ENCODE data around the gene RABL3. TPM values are rescaled to one million over a fixed set of nuclear protein-coding genes. Genes with fewer than 3 reads are reported as not detected.
A peak's percentile ranks its signal among the peaks of the same experiment; 100 is the strongest.
"Not testable (repeated sequence)": the region's sequence is repeated elsewhere in the genome, so short reads cannot be mapped to it uniquely, and the experiment has no call there.

The RABL3 gene
- total RNA-seq, 1 donor from 2014 or later = 12.6 TPM

DNA sequence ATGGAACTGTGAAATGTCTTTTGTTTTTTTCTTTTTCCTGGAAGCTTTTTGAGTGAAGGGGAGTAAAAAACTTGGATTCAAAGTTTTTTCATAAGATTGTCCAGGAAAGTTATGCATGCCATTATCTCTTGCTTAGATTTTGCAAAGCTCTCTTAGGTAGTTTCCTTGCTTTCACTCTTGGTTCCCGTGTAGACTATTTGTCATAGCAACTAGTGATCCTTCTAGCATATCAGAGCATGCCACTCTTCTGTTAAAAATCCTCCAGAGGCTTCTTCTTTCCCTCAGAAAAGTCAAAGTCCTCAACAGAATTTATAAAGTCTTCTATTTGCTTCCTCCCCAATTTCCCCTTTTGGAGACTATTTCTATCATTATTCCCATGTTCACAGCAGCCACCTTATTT, 21.3 kb upstream of the RABL3 start:
- Mint-ChIP-seq H3K9me3 (ENCODE audit: unreplicated experiment) (peaks cover 2% of the 10 kb centered on the region), H3K27ac (ENCODE audit: unreplicated experiment) (no peak overlapping the region), H3K4me3 (ENCODE audit: unreplicated experiment) (peak overlapping the region; percentile 62), H3K27me3 (ENCODE audit: unreplicated experiment) (no peaks in the 10 kb centered on the region), H3K4me1 (ENCODE audit: low read depth, unreplicated experiment) (peaks cover 37% of the 10 kb centered on the region), H3K36me3 (ENCODE audit: unreplicated experiment) (peaks cover 5% of the 10 kb centered on the region)
- TF ChIP-seq, protein P1, sequence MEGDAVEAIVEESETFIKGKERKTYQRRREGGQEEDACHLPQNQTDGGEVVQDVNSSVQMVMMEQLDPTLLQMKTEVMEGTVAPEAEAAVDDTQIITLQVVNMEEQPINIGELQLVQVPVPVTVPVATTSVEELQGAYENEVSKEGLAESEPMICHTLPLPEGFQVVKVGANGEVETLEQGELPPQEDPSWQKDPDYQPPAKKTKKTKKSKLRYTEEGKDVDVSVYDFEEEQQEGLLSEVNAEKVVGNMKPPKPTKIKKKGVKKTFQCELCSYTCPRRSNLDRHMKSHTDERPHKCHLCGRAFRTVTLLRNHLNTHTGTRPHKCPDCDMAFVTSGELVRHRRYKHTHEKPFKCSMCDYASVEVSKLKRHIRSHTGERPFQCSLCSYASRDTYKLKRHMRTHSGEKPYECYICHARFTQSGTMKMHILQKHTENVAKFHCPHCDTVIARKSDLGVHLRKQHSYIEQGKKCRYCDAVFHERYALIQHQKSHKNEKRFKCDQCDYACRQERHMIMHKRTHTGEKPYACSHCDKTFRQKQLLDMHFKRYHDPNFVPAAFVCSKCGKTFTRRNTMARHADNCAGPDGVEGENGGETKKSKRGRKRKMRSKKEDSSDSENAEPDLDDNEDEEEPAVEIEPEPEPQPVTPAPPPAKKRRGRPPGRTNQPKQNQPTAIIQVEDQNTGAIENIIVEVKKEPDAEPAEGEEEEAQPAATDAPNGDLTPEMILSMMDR (IDR thresholded peaks at IDR 0.05; ENCODE audit: partially characterized antibody, unreplicated experiment) = no peak
- no peak for DNase-seq

DNA sequence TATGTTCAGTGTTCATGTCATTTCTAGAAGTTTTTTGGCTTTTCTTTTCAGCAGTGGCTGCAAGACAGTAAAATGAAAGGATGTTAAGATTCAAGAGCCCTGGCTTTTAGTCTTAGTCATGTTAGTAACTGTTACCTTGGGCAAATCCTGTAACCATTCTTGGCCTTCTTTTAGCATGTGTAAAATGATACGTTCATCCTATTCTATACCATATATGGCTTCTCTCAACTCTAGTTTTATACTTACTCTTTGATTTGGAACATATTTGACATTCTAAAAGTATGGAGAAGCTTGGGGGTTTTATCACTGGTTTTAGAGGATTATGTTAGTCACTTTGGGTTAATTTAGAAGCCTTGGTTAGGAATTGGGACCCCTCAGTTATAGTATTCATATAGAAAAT, 20.3 kb upstream of the RABL3 start:
- Mint-ChIP-seq H3K4me3 (ENCODE audit: unreplicated experiment) (no peak overlapping the region), H3K36me3 (ENCODE audit: unreplicated experiment) (peaks cover 9% of the 10 kb centered on the region), H3K27me3 (ENCODE audit: unreplicated experiment) (no peaks in the 10 kb centered on the region), H3K27ac (ENCODE audit: unreplicated experiment) (no peak overlapping the region), H3K9me3 (ENCODE audit: unreplicated experiment) (peaks cover 2% of the 10 kb centered on the region), H3K4me1 (ENCODE audit: low read depth, unreplicated experiment) (peaks cover 34% of the 10 kb centered on the region)
- TF ChIP-seq, protein P1 (IDR thresholded peaks at IDR 0.05; ENCODE audit: partially characterized antibody, unreplicated experiment) = no peak
- no peak for DNase-seq

DNA sequence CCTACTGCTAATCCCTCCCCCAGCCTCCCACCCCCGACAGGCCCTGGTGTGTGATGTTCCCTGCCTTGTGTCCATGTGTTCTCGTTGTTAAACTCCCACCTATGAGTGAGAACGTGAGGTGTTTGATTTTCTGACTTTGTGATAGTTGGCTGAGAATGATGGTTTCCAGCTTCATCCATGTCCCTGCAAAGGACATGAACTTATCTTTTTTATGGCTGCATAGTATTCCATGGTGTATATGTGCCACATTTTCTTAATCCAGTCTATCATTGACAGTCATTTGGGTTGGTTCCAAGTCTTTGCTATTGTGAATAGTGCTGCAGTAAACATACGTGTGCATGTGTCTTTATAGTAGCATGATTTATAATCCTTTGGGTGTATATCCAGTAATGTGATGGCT, 16.2 kb upstream of the RABL3 start:
- H3K4me3 Mint-ChIP-seq (ENCODE audit: unreplicated experiment) = not testable (repeated sequence)
- H3K36me3 Mint-ChIP-seq (ENCODE audit: unreplicated experiment) = peaks cover 13% of the 10 kb centered on the region

DNA sequence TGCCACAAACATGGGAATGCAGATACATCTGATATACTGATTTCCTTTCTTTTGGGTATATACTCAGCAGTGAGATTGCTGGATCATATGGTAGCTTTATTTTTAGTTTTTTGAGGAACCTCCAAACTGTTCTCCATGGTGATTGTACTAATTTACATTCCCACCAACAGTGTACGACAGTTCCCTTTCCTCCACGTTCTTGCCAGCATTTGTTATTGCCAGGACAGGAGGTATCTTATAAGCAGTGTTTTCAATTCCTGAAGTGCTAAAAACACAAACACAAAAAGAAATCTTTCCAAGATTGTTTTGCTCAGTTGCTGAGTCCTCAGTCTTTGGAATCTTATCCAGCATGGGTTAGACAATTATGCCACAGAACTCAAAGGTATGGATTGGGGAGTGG, 13.7 kb upstream of the RABL3 start:
- TF ChIP-seq, protein P1 (IDR thresholded peaks at IDR 0.05; ENCODE audit: partially characterized antibody, unreplicated experiment) = no peak
- H3K27ac Mint-ChIP-seq (ENCODE audit: unreplicated experiment) = no peak overlapping the region
- DNase-seq = no peak
- peaks cover 13% of the 10 kb centered on the region for H3K36me3 Mint-ChIP-seq (ENCODE audit: unreplicated experiment)
- H3K4me3 Mint-ChIP-seq (ENCODE audit: unreplicated experiment) = no peak overlapping the region
- no peaks in the 10 kb centered on the region for H3K9me3 Mint-ChIP-seq (ENCODE audit: unreplicated experiment)
- peaks cover 1% of the 10 kb centered on the region for H3K27me3 Mint-ChIP-seq (ENCODE audit: unreplicated experiment)
- H3K4me1 Mint-ChIP-seq (ENCODE audit: low read depth, unreplicated experiment) = no peaks in the 10 kb centered on the region

More for the DNA sequence above, 16.2 kb upstream of the RABL3 start:
- H3K9me3 Mint-ChIP-seq (ENCODE audit: unreplicated experiment); H3K27ac Mint-ChIP-seq (ENCODE audit: unreplicated experiment); H3K4me1 Mint-ChIP-seq (ENCODE audit: low read depth, unreplicated experiment); H3K27me3 Mint-ChIP-seq (ENCODE audit: unreplicated experiment); DNase-seq: not testable (repeated sequence)

DNA sequence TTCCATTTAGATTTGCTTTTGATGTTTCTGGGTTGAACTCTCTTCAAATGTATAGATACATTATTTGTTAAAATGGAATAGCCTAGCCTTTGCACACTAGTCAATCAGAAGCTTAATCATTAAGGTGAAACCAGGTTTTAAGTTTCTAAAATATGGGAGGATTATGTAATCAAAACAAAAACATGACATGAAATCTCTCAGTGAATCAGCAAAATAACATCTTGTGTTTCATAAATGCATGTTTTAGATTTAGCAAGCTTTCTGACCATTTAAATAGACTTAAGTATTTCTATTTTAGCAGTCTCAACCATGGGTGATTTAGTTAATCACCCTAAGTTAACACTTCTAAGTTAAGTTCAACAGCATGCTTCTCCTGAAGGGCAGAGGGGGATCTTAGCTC, 11.5 kb upstream of the RABL3 start:
- peaks cover 10% of the 10 kb centered on the region for H3K36me3 Mint-ChIP-seq (ENCODE audit: unreplicated experiment)
- TF ChIP-seq, protein P1 (IDR thresholded peaks at IDR 0.05; ENCODE audit: partially characterized antibody, unreplicated experiment) = no peak
- no peaks in the 10 kb centered on the region for H3K4me1 Mint-ChIP-seq (ENCODE audit: low read depth, unreplicated experiment)
- H3K27ac Mint-ChIP-seq (ENCODE audit: unreplicated experiment) = no peak overlapping the region
- no peaks in the 10 kb centered on the region for H3K9me3 Mint-ChIP-seq (ENCODE audit: unreplicated experiment)
- H3K4me3 Mint-ChIP-seq (ENCODE audit: unreplicated experiment) = no peak overlapping the region
- peaks cover 1% of the 10 kb centered on the region for H3K27me3 Mint-ChIP-seq (ENCODE audit: unreplicated experiment)
- DNase-seq = no peak

DNA sequence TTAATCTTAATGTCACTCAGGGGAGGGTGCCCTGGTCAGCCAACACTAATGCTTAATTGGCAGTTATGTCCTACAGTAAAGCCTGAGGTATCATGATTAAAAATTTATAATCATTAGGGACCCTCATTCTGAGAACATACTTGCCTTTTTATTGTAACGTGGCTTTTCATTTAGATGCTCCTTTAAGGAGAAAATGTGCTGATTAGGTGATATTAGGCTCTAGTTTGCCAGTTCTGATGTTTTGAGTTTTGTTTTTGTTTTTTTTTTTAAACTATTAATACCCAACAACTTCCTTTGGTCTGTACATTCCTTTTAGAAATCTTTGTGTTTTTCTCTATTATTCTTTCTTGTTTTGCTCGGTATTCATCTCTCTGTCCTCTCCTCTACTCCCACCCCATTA, 10.5 kb upstream of the RABL3 start:
- Mint-ChIP-seq H3K27me3 (ENCODE audit: unreplicated experiment) (peaks cover 1% of the 10 kb centered on the region), H3K4me1 (ENCODE audit: low read depth, unreplicated experiment) (no peaks in the 10 kb centered on the region), H3K4me3 (ENCODE audit: unreplicated experiment) (no peak overlapping the region), H3K36me3 (ENCODE audit: unreplicated experiment) (peaks cover 5% of the 10 kb centered on the region), H3K9me3 (ENCODE audit: unreplicated experiment) (no peaks in the 10 kb centered on the region), H3K27ac (ENCODE audit: unreplicated experiment) (no peak overlapping the region)
- TF ChIP-seq, protein P1 (IDR thresholded peaks at IDR 0.05; ENCODE audit: partially characterized antibody, unreplicated experiment) = no peak
- DNase-seq = no peak
